Thyroid gland (tissue), 4 donors: ENCODE data around the gene PKP3. TPM values are rescaled to one million over a fixed set of nuclear protein-coding genes. Genes with fewer than 3 reads are reported as not detected.

Experiments used
- DNase-seq, 2 donors: peaks; one replicate each; pipeline ENCODE4 v3.0.0-alpha.2; 2019
- H3K27ac ChIP-seq, 3 donors: fragments of 200-600 bp; sonication (generic); 1 replicate in 2 of 3; 2 replicates in 1 of 3; pipeline ENCODE4 v1.5.1; 2016 to 2019; ENCODE audit warnings: mild to moderate bottlenecking in 1 of 3, moderate library complexity in 1 of 3
- H3K27me3 ChIP-seq: fragments of 200-600 bp; sonication (generic); one replicate; pipeline ENCODE4 v1.5.1; 2019
- H3K36me3 ChIP-seq, 2 donors: fragments of 200-600 bp; sonication (generic); one replicate each; pipeline ENCODE4 v1.5.1; 2016 to 2019
- H3K4me1 ChIP-seq, 2 donors: fragments of 200-600 bp; sonication (generic); one replicate each; pipeline ENCODE4 v1.5.1; 2017 to 2019
- H3K4me3 ChIP-seq, 3 donors: fragments of 200-600 bp; sonication (generic); replicated peaks in 1 of 3; 1 replicate in 2 of 3; 2 replicates in 1 of 3; pipeline ENCODE4 v1.5.1; 2016; ENCODE audit warnings: mild to moderate bottlenecking in 1 of 3
- H3K9me3 ChIP-seq: fragments of 200-600 bp; sonication (generic); one replicate; pipeline ENCODE4 v1.5.1; 2017
- CTCF ChIP-seq, 6 experiments: fragments of 200-600 bp in 3 of 6; fragments of 450-650 bp in 3 of 6; sonication (generic) in 3 of 6; IDR thresholded peaks; one replicate each; pipeline ENCODE4 v1.5.1; 2016 to 2019; ENCODE audit warnings: antibody characterized with exemption in 6 of 6, mild to moderate bottlenecking in 2 of 6, inconsistent platforms in 1 of 6, moderate library complexity in 1 of 6
- POLR2A ChIP-seq, 2 donors: fragments of 450-650 bp; IDR thresholded peaks; one replicate each; pipeline ENCODE4 v1.6.1; 2017; ENCODE audit warnings: antibody characterized with exemption in 2 of 2, mild to moderate bottlenecking in 2 of 2, moderate library complexity in 1 of 2
- WGBS, 2 donors: methylation state at CpG; one replicate each; pipeline ENCODE4 v1.1.5; 2017; 5-methylcytosine and 5-hydroxymethylcytosine counted together
- intact Hi-C: fragments of 100-400 bp; cut with DNase I; formaldehyde crosslinking; loops from one replicate; pipeline ENCODE4 v1.15.1; 2023
- total RNA-seq, 4 donors: library from RNA; depleted of rRNA; stranded (reverse); fragments of >200 nt; gene quantifications; one replicate each; pipeline ENCODE4 v1.2.3, GENCODE V29; 2016

PKP3 gene
- total RNA-seq, 4 donors from 2014 or later: 30.4 to 58.4 (median 46.9) TPM

- H3K4me1 ChIP-seq: peaks cover 17 to 26% of the 10 kb centered on the region in 2 donors
- intact Hi-C loops: no loop called here
- H3K27ac ChIP-seq: no peak overlapping the region
- TF ChIP-seq POLR2A (IDR thresholded peaks at IDR 0.05) (no peak), CTCF (IDR thresholded peaks at IDR 0.05) (no peak)
- DNase-seq: no peak
- H3K9me3 ChIP-seq: no peaks in the 10 kb centered on the region
- no peaks in the 10 kb centered on the region for H3K36me3 ChIP-seq
- 82 to 87% methylated on average over 3 to 13 of the region's 15 CpGs for WGBS, 2 donors
- H3K4me3 ChIP-seq: no peak overlapping the region
- H3K27me3 ChIP-seq: no peaks in the 10 kb centered on the region
These were observed 18.7 kb downstream of the PKP3 start for GRCh38 chr11:412641-413119.

DNA sequence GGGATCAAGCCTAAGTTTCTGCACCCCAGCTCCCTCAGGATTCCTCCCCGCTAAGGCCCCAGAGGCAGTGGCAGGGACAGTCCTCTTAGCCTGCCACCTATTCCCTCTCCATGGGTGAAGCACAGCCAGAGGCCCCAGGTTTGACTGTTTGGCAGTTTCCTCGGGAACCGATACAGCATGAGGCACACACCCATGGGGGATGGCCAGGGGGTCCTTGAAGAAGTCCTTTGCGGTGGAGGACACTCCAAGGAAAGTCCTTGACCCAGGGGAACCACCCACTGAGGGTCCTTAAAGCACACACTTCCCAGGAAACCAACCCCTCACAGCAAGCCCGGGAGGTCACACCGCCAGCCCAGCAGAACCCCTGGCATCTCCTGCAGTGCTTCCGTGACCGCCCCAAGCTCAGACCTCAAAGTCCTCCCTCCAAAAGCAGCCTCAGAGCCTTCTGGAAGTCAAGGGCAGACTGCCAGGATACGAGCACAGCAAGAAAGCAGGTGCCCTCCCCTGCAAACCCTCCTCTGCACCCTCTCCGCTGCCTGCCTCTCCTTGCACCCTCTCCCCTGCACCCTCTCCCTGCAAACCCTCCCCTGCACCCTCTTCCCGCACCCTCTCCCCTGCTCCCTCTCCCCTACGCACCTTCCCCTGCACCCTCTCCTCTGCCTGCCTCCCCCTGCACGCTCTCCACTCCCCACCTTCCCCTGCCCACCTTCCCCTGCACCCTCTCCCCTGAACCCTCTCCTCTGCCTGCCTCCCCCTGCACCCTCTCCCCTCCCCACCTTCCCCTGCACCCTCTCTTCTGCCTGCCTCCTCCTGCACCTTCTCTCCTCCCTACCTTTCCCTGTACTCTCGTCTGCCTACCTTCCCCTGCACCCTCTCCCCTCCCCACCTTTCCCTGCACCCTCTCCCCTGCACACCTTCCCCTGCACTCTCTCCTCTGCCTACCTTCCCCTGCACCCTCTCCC is 19.4 kb downstream of the PKP3 start:
- TF ChIP-seq CTCF (IDR thresholded peaks at IDR 0.05) (no peak), POLR2A (IDR thresholded peaks at IDR 0.05) (no peak)
- Histone ChIP-seq H3K27me3 (no peaks in the 10 kb centered on the region), H3K9me3 (no peaks in the 10 kb centered on the region), H3K27ac (no peak overlapping the region), H3K4me3 (no peak overlapping the region), H3K36me3 (no peaks in the 10 kb centered on the region), H3K4me1 (peaks cover 18 to 29% of the 10 kb centered on the region in 2 donors)
- intact Hi-C loops: no loop called here
- 19 to 40% methylated on average over 11 of the region's 14 CpGs for WGBS, 2 donors
- peak; percentile 37 to 52 for DNase-seq

DNA sequence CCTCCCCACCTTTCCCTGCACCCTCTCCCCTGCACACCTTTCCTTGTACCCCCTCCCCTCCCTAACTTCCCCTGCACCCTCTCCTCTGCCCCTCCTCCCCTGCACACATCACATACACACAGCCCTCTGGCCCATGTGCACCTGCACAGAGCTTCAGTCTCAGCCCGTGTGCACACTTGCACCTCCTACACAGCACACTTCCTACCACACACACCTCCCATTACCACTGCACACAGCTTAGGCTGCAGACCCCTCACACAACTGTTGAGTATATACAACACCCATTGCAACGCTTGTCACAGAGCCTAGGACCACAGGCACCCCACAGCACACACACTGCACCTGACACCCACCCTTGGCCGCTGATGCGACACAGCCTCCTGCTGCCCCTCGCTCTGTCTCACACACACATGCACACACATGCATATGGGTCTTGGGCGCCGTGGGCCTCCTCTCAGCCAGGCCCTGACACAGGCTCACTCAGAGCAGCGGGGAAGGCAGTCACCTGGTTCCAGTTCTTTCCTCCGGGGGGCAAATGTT is 20.4 kb downstream of the PKP3 start:
- TF ChIP-seq CTCF (IDR thresholded peaks at IDR 0.05) (no peak), POLR2A (IDR thresholded peaks at IDR 0.05) (no peak)
- Histone ChIP-seq H3K27ac (no peak overlapping the region), H3K36me3 (no peaks in the 10 kb centered on the region), H3K27me3 (no peaks in the 10 kb centered on the region), H3K9me3 (no peaks in the 10 kb centered on the region), H3K4me3 (peak overlapping the region in 1 of 3 donors; percentile 12), H3K4me1 (peaks cover 18 to 29% of the 10 kb centered on the region in 2 donors)
- DNase-seq: no peak
- WGBS, 2 donors: 67 to 72% methylated on average over 9 of the region's 9 CpGs
- intact Hi-C loops: no loop called here

DNA sequence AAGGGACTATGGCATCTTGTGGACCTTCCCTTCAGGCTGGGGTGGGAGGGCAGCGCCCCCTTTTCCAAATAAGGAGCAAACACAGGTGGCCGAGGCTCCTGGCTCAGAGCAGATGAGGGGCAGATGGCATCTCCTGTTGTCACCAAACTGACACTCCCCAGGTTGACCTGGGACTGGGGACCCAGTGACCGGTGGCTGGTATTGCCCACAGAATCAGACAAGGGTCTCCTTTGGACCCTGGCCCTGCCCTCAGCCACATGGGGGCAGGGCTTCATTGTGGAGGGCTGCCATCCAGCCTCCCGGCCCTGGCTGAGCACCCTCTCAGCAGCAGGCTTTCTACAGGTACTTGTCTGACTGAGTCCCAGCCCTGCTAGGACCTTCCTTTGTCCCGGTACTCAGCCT is 21.6 kb downstream of the PKP3 start:
- TF ChIP-seq POLR2A (IDR thresholded peaks at IDR 0.05) (no peak), CTCF (IDR thresholded peaks at IDR 0.05) (no peak)
- Histone ChIP-seq H3K4me3 (peak overlapping the region in 1 of 3 donors; percentile 72), H3K9me3 (no peaks in the 10 kb centered on the region), H3K27me3 (no peaks in the 10 kb centered on the region), H3K36me3 (no peaks in the 10 kb centered on the region), H3K4me1 (peaks cover 18 to 29% of the 10 kb centered on the region in 2 donors), H3K27ac (peak overlapping the region in 2 of 3 donors; percentile 35 to 67)
- intact Hi-C loops: no loop called here
- DNase-seq: no peak
- WGBS, 2 donors: 62 to 72% methylated on average over 2 to 5 of the region's 5 CpGs
